GDM1 (cell line): ENCODE measurements around the gene PCDH19.
"Not testable (repeated sequence)": the region's sequence is repeated elsewhere in the genome, so short reads cannot be mapped to it uniquely, and the experiment has no call there.

ENCODE experiments used
- DNase-seq: peaks from one replicate; lab custom pipeline; 2025; lab: John Stamatoyannopoulos, UW

PCDH19 gene, protein sequence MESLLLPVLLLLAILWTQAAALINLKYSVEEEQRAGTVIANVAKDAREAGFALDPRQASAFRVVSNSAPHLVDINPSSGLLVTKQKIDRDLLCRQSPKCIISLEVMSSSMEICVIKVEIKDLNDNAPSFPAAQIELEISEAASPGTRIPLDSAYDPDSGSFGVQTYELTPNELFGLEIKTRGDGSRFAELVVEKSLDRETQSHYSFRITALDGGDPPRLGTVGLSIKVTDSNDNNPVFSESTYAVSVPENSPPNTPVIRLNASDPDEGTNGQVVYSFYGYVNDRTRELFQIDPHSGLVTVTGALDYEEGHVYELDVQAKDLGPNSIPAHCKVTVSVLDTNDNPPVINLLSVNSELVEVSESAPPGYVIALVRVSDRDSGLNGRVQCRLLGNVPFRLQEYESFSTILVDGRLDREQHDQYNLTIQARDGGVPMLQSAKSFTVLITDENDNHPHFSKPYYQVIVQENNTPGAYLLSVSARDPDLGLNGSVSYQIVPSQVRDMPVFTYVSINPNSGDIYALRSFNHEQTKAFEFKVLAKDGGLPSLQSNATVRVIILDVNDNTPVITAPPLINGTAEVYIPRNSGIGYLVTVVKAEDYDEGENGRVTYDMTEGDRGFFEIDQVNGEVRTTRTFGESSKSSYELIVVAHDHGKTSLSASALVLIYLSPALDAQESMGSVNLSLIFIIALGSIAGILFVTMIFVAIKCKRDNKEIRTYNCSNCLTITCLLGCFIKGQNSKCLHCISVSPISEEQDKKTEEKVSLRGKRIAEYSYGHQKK (N-terminal part only)

GRCh38 chrX:100409610-100410590 is at the start of gene PCDH19:
TSS of gene PCDH19 (minus strand) at chrX:100410273. CDS start at chrX:100408597, 1,676 bp downstream.
- DNase-seq: no peak

DNA sequence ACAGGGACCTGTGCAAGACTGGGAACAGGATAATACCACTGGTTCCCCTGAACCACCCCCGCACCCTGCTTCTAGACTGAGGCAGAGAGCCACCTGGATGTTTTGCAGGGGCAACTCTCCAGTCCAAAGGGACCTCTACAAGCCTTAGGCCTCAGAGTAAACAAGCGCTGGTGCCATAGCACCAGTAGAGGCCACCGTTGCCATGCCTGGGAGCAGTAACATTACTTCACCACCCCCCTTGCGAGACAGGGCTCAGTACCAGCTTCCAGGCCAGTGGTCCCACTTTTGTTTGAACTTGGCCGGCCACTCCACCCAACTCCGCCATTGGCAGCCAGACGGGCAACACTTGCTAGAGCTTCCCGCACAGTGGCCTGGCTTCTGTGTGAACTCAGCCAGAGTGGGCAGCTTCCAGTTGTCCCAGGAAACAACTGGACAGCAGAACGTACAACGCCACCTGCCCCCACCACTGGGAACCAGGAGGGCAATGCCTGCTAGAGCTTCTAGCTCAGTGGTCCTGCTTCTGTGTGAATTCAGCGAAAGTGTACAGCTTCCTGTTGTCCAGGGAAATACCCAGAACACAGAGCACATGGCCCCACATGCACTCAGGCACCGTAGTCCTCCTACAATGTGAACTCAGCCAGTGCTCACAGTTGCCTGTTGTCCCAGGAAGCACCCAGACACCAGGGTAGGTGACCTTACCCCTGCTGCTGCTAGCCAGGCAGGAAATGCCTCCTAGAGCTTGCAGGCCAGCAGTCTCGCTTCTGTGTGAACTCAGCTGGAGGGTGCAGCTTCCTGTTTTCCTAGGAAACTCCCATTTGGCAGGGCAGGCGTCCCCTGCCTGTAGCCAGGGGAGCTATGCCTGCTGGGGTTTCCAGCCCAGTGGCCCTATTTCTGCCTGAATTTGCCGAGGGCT is 39.9 kb upstream of the PCDH19 start:
- no peak for DNase-seq

DNA sequence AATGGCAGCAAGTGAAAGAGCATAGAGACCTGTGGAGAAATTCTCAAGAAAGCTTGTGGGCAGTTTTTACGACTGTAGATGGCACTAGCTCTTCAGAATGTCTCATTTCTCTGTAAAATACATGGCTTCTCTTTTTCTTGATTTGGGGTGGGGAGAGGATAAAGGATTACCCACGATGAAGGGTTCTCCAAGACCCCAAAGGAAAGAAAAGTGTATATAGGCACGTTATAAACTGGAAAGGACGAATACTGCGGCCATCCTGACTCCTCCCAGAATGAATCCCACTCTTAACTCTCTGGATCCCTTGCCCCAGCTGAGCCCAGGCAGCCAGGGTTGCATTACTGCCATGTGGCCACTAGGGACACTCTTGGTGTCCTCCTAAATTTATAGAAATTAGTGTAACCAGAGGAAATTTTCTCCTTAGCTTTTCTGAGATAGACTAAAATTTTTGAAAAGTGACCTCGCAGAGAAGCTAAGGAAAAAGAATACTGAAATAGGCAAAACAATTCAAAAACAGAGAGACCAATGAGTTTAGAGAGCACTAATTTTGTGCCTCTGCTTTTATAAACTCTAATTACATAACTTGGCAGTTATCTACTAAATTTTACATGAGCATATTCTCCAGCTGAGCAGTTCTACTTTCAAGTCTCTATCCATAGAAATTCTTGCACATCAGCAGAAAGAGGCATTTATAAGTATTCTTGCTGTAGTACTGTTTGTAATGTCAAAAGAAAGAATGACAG is 37.8 kb upstream of the PCDH19 start:
- DNase-seq: no peak

- no peak for DNase-seq
Observed at GRCh38 chrX:100445593-100445992, 35.5 kb upstream of the PCDH19 start.

DNA sequence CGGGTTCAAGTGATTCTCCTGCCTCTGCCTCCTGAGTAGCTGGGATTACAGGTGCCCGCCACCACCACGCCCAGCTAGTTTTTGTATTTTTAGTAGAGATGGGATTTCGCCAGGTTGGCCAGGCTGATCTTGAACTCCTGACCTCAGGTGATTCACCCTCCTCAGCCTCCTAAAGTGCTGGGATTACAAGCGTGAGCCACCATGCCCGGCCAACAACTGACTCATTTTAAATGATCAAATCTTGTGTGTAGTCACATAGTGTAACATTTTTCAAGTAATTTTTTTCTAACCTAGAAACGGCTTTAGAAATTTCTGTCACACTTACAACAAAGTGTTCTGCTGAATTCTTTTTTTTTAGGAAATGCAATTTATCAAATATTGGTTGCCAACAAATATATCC is 31.2 kb upstream of the PCDH19 start:
- not testable (repeated sequence) for DNase-seq

GRCh38 chrX:100440006-100440405 is 29.9 kb upstream of the PCDH19 start:
- no peak for DNase-seq

DNA sequence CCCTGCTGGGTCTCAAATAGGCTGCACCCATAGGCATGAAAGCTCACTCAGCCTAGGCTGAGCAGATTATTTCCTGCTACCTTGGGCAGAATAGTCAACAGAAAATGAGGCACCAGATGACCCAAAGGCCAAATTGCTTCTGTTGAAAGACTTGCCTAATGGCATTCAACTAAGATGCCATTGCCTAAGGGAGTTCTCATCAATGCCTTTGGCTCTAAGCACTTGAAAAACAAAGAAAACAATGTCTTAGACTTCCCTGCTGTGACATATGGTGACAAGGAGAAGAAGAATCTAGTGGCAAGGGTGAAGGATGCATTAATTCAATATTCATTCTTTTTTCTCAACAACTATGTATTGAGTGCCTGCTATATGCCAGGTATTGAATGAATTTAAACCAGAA is 25.7 kb upstream of the PCDH19 start:
- DNase-seq: no peak

- DNase-seq: no peak
Observed at GRCh38 chrX:100424012-100424411, 13.9 kb upstream of the PCDH19 start.

- DNase-seq: no peak
Observed at GRCh38 chrX:100418556-100418955, 8.5 kb upstream of the PCDH19 start.

- no peak for DNase-seq
Observed at GRCh38 chrX:100417681-100418080, 7.6 kb upstream of the PCDH19 start.

DNA sequence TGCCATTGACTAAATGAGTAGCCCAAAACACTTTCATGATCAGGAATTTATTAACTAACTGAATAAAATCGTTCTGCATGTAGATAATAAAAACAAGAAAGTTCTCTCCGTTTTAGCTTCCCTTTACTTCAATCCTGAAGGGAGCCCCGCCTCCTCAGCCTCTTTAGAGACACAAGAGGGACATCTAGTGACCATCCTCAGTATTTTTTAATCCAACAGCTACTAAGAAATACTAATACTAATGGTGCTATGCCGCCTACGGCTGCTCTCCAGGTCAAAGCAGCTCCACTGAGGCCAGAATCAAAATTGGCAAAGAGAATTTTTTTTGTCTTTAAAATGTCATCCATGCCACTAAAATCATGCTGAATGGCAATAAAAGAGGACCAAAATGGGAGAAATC is 3.2 kb upstream of the PCDH19 start:
- peak; percentile 19 for DNase-seq

DNA sequence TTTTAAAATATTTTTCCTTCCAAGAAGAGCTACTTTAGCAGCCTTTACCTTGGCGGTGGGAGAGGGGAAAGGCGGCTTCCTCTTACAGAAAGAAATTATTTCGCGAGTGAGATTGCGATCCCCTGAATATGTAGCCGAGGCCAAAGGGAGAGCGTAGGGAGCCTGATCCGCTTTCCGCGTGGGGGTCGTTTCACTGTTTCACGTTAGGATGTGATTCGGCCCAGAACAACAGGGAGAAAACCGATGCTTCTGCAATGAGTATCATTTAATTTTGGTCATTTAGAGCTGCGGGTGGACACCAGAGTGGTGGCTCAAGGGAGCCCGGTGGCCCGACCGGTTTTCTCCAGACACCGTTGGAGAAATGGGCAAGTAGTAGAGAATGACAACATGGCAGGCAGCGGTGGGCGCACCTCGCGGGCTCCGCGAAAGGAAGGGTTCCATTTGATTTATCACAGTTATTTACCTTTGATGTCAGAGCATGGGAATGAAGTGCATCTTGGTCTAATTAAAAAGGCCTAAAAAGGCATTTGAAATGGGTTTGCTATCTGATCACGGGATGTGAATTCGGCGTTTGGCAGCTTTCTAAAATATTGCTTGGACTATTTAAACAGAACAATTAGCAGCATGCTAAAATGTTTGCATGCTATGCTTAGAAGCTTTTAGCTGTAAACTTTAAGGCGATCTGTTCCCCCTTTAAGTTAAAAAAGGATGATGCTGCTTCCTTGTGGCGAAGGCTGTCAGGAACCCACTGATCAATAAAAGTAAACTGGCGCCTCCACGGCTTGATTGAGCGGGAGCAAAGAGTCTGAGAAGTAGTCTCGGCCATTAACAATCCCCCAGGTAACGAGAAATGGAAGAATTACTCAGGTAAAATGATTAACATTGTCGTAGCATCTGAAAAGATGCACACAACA is 2.0 kb upstream of the PCDH19 start:
- DNase-seq: no peak

- no peak for DNase-seq
Observed at GRCh38 chrX:100410901-100411801, 1.1 kb upstream of the PCDH19 start.

GRCh38 chrX:100408713-100409609 is 1.1 kb downstream of the PCDH19 start:
- DNase-seq: no peak

DNA sequence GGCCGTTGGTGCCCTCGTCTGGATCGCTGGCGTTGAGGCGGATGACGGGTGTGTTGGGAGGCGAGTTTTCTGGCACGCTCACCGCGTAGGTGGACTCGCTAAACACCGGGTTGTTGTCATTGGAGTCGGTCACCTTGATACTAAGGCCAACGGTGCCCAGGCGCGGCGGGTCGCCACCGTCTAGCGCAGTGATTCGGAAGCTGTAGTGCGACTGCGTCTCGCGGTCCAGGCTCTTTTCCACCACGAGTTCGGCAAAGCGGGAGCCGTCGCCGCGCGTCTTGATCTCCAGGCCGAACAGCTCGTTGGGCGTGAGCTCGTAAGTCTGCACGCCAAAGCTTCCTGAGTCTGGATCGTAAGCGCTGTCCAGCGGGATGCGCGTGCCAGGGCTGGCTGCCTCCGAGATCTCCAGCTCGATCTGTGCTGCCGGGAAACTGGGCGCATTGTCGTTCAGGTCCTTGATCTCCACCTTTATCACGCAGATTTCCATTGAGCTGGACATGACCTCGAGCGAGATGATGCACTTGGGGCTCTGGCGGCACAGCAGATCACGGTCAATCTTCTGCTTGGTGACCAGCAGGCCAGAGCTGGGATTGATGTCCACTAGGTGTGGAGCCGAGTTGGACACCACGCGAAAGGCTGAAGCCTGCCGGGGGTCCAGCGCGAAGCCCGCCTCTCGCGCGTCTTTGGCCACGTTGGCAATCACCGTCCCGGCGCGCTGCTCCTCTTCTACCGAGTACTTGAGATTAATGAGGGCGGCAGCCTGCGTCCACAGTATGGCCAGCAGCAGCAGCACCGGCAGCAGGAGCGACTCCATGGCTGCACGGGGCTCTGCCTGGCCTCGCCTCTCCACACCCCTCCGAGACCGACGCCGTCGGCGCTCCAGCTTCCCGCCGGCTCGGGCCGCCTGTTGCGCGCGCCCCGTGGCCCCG is 2.0 kb downstream of the PCDH19 start:
- DNase-seq: no peak
